SK-N-MC (cell line): ENCODE results near the gene NPTN.

Experiments used
- EZH2 ChIP-seq: fragments of 200-600 bp; sonication (generic); IDR thresholded peaks from one replicate; pipeline ENCODE4 v1.6.1; 2017; ENCODE audit warnings: antibody characterized with exemption
- FOXP2 ChIP-seq: optimal IDR thresholded peaks from 2 replicates; pipeline ENCODE3; 2011; ENCODE audit warnings: mild to moderate bottlenecking, moderate library complexity; ENCODE audit not compliant: insufficient read depth; ENCODE audit errors: extremely low read length, control extremely low read depth
- POLR2AphosphoS5 ChIP-seq: IDR thresholded peaks from 2 replicates; pipeline ENCODE4 v1.6.1; 2012; ENCODE audit warnings: mild to moderate bottlenecking, low read depth, low read length, borderline replicate concordance

DNA sequence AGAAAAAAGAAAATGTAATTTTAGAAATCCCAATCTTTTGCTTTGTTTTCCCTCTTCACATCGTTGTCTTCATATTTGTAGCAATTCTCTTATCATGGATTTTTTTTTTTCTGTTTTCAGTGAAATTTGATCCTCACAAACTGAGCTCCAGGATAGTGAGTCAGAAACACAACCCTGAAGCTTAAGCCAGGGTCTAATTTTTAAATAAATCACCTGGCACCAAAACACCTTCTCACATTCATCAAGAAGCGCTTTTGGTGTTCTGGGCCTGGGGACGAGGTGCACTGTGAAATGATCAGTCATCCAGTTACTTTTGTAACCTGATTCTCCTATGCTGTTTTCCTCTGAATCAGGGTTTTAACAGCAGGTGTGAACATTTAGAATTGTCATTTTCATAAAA is 102.5 kb downstream of the NPTN start:
- TF ChIP-seq EZH2 (no peak), POLR2AphosphoS5 (no peak), FOXP2 (no peak)
